Loucy (cell line): ENCODE measurements around the gene NLRC5.

ENCODE experiments used
- H2AFZ ChIP-seq: fragments of 200-600 bp; sonication (generic); 2 replicates; pipeline ENCODE4 v1.6.0; 2016; ENCODE audit warnings: antibody characterized with exemption, mild to moderate bottlenecking, low read length, moderate library complexity
- H3F3A ChIP-seq: fragments of 200-600 bp; 2 replicates; pipeline ENCODE4 v1.6.0; 2016; ENCODE audit warnings: antibody characterized with exemption, low read depth, mild to moderate bottlenecking
- H3K27me3 ChIP-seq: fragments of 200-600 bp; sonication (generic); 2 replicates; pipeline ENCODE4 v1.6.1; 2014; ENCODE audit warnings: low read length, mild to moderate bottlenecking; ENCODE audit not compliant: insufficient read depth, poor library complexity, severe bottlenecking
- H3K36me3 ChIP-seq: fragments of 200-600 bp; sonication (generic); 2 replicates; pipeline ENCODE4 v1.6.1; 2016; ENCODE audit warnings: low read length; ENCODE audit not compliant: insufficient read depth
- H3K4me1 ChIP-seq: fragments of 200-600 bp; sonication (generic); 2 replicates; pipeline ENCODE4 v1.5.1; 2014; ENCODE audit warnings: low read length, mild to moderate bottlenecking; ENCODE audit not compliant: insufficient read depth, poor library complexity, severe bottlenecking
- H3K4me2 ChIP-seq: fragments of 200-600 bp; sonication (generic); 2 replicates; pipeline ENCODE4 v1.6.0; 2014; ENCODE audit warnings: antibody characterized with exemption, low read length, low read depth, mild to moderate bottlenecking; ENCODE audit not compliant: poor library complexity, severe bottlenecking
- H3K4me3 ChIP-seq: fragments of 200-600 bp; sonication (generic); 2 replicates; pipeline ENCODE4 v1.5.1; 2014; ENCODE audit warnings: low read length, mild to moderate bottlenecking, mixed read lengths; ENCODE audit not compliant: poor library complexity, severe bottlenecking
- H3K79me2 ChIP-seq: fragments of 200-600 bp; sonication (generic); 2 replicates; pipeline ENCODE4 v1.6.1; 2014; ENCODE audit warnings: low read length; ENCODE audit not compliant: insufficient read depth
- H3K9ac ChIP-seq: fragments of 200-600 bp; sonication (generic); 2 replicates; pipeline ENCODE4 v1.6.0; 2014; ENCODE audit warnings: mild to moderate bottlenecking, low read depth, low read length, moderate library complexity; ENCODE audit not compliant: poor library complexity, severe bottlenecking
- H3K9me2 ChIP-seq: fragments of 200-600 bp; sonication (generic); replicated peaks from 2 replicates; pipeline ENCODE4 v1.6.1; 2016; ENCODE audit warnings: low read depth, low read length, mixed read lengths
- H3K9me3 ChIP-seq: fragments of 200-600 bp; sonication (generic); 2 replicates; pipeline ENCODE4 v1.6.1; 2014; ENCODE audit warnings: mild to moderate bottlenecking, antibody characterized with exemption, low read length, low read depth; ENCODE audit not compliant: insufficient read depth
- H4K20me1 ChIP-seq: fragments of 200-600 bp; sonication (generic); 2 replicates; pipeline ENCODE4 v1.6.0; 2014; ENCODE audit warnings: antibody characterized with exemption, low read length, mild to moderate bottlenecking; ENCODE audit not compliant: insufficient read depth, poor library complexity, severe bottlenecking
- CTCF ChIP-seq: fragments of 200-600 bp; sonication (generic); conservative IDR thresholded peaks from 2 replicates; pipeline ENCODE4 v1.5.1; 2014; ENCODE audit warnings: mild to moderate bottlenecking, antibody characterized with exemption, low read length
- EZH2phosphoT487 ChIP-seq: fragments of 200-600 bp; IDR thresholded peaks from 2 replicates; pipeline ENCODE4 v1.6.1; 2018; ENCODE audit warnings: antibody characterized with exemption, mild to moderate bottlenecking, moderate library complexity, borderline replicate concordance

Gene NLRC5

DNA sequence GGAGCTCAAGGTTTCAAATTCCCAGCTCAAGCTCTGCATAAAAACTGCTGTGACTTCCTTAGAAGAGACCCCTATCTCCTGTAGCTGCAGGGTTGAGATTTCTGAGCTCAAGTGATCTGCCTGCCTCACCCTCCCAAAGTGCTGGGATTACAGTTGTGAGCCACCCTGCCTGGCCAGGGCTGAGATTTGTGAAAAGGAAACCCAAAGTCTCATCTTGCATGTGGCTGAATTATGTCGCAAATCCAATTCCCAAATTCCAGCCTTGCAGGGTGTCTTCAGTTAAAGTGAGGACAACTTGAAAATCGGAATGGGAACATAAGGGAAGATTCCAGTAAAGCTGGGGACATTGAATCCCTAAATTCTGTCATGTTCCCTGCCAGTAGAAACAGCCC is 41.8 kb upstream of the NLRC5 start:
- H3F3A ChIP-seq = no peaks in the 10 kb centered on the region
- H4K20me1 ChIP-seq = no peaks in the 10 kb centered on the region
- no peaks in the 10 kb centered on the region for H3K27me3 ChIP-seq
- no peak overlapping the region for H3K9ac ChIP-seq
- H3K4me1 ChIP-seq = no peaks in the 10 kb centered on the region
- H3K9me2 ChIP-seq = no peaks in the 10 kb centered on the region
- no peak overlapping the region for H3K4me2 ChIP-seq
- H3K79me2 ChIP-seq = no peaks in the 10 kb centered on the region
- no peak for TF ChIP-seq EZH2phosphoT487
- TF ChIP-seq CTCF = no peak
- no peaks in the 10 kb centered on the region for H3K9me3 ChIP-seq
- no peak overlapping the region for H3K4me3 ChIP-seq
- H2AFZ ChIP-seq = no peak overlapping the region
- H3K36me3 ChIP-seq = peaks cover 28% of the 10 kb centered on the region

GRCh38 chr16:56948234-56948633 is 41.1 kb upstream of the NLRC5 start:
- Histone ChIP-seq H3K4me3 (no peak overlapping the region), H3K9me2 (no peaks in the 10 kb centered on the region), H3K9ac (no peak overlapping the region), H3K27me3 (no peaks in the 10 kb centered on the region), H3K4me1 (no peaks in the 10 kb centered on the region), H4K20me1 (no peaks in the 10 kb centered on the region), H3F3A (no peaks in the 10 kb centered on the region), H3K4me2 (no peak overlapping the region), H3K9me3 (no peaks in the 10 kb centered on the region), H3K79me2 (no peaks in the 10 kb centered on the region), H2AFZ (no peak overlapping the region), H3K36me3 (peaks cover 22% of the 10 kb centered on the region)
- TF ChIP-seq CTCF = no peak
- no peak for TF ChIP-seq EZH2phosphoT487

DNA sequence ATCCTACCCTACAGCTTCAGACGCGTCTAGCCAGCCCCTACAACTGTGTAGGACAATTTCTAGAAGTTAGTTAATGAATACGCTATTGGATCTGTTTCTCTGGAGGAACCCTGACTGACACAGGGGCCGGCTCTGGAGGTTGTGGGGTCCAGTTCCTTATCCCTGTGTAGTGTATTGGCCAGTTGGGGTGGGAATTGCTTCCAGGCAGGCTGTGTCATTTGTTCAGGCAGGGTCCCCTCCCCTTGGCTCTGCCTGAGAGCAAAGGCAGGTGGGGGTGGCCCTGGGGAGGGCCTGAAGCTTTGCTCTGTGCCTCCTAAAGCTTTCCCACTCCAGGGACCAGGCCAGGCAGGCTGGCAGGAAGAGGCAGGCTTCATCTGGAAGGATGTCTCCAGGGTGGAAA is 39.3 kb upstream of the NLRC5 start:
- Histone ChIP-seq H3K9ac (no peak overlapping the region), H3K36me3 (peaks cover 4% of the 10 kb centered on the region), H4K20me1 (no peaks in the 10 kb centered on the region), H3K27me3 (no peaks in the 10 kb centered on the region), H3K79me2 (no peaks in the 10 kb centered on the region), H2AFZ (no peak overlapping the region), H3K9me2 (no peaks in the 10 kb centered on the region), H3K9me3 (no peaks in the 10 kb centered on the region), H3K4me3 (no peak overlapping the region), H3F3A (no peaks in the 10 kb centered on the region), H3K4me1 (no peaks in the 10 kb centered on the region), H3K4me2 (no peak overlapping the region)
- TF ChIP-seq EZH2phosphoT487 (no peak), CTCF (no peak)
